Parathyroid adenoma (tissue), 2 donors: ENCODE results near the gene STRA6.

ENCODE experiments used
- H2AFZ ChIP-seq: fragments of 300-600 bp; sonication (generic); one replicate; pipeline ENCODE4 v1.7.0; 2017; ENCODE audit warnings: antibody characterized with exemption, mild to moderate bottlenecking
- H3K27ac ChIP-seq: fragments of 300-600 bp; sonication (generic); one replicate; pipeline ENCODE4 v1.7.0; 2017
- H3K27me3 ChIP-seq: fragments of 300-600 bp; sonication (generic); one replicate; pipeline ENCODE4 v1.7.0; 2017; ENCODE audit warnings: low read length; ENCODE audit not compliant: control insufficient read depth, insufficient read depth
- H3K36me3 ChIP-seq: fragments of 300-600 bp; sonication (generic); one replicate; pipeline ENCODE4 v1.7.0; 2017; ENCODE audit warnings: low read length; ENCODE audit not compliant: control insufficient read depth, insufficient read depth
- H3K4me1 ChIP-seq: fragments of 300-600 bp; sonication (generic); one replicate; pipeline ENCODE4 v1.7.0; 2017; ENCODE audit warnings: control low read depth
- H3K4me2 ChIP-seq: fragments of 300-600 bp; sonication (generic); one replicate; pipeline ENCODE4 v1.7.0; 2017; ENCODE audit warnings: low read length
- H3K4me3 ChIP-seq: fragments of 300-600 bp; sonication (generic); one replicate; pipeline ENCODE4 v1.7.0; 2017; ENCODE audit warnings: low read depth, low read length
- H3K79me2 ChIP-seq: fragments of 300-600 bp; sonication (generic); one replicate; pipeline ENCODE4 v1.7.0; 2017; ENCODE audit warnings: control low read depth
- H3K9ac ChIP-seq: fragments of 300-600 bp; sonication (generic); one replicate; pipeline ENCODE4 v1.7.0; 2017; ENCODE audit warnings: mild to moderate bottlenecking
- H3K9me3 ChIP-seq: fragments of 300-600 bp; sonication (generic); one replicate; pipeline ENCODE4 v1.7.0; 2017; ENCODE audit warnings: low read length; ENCODE audit not compliant: control insufficient read depth
- TF ChIP-seq, protein P1 (sequence below): fragments of 300-600 bp; sonication (generic); IDR thresholded peaks from one replicate; pipeline ENCODE4 v1.7.0; 2017; ENCODE audit warnings: antibody characterized with exemption, mild to moderate bottlenecking
- donor health status: primary hyperparathyroidism.

STRA6 gene

GRCh38 chr15:74193905-74194304 lies 8.7 kb downstream of the STRA6 start:
- Histone ChIP-seq H3K27ac (no peak overlapping the region), H3K4me3 (no peak overlapping the region), H3K79me2 (no peaks in the 10 kb centered on the region), H3K4me2 (no peak overlapping the region), H3K9me3 (no peaks in the 10 kb centered on the region), H3K9ac (no peak overlapping the region), H3K36me3 (no peaks in the 10 kb centered on the region), H3K4me1 (no peaks in the 10 kb centered on the region), H2AFZ (no peak overlapping the region), H3K27me3 (no peaks in the 10 kb centered on the region)
- TF ChIP-seq, protein P1, sequence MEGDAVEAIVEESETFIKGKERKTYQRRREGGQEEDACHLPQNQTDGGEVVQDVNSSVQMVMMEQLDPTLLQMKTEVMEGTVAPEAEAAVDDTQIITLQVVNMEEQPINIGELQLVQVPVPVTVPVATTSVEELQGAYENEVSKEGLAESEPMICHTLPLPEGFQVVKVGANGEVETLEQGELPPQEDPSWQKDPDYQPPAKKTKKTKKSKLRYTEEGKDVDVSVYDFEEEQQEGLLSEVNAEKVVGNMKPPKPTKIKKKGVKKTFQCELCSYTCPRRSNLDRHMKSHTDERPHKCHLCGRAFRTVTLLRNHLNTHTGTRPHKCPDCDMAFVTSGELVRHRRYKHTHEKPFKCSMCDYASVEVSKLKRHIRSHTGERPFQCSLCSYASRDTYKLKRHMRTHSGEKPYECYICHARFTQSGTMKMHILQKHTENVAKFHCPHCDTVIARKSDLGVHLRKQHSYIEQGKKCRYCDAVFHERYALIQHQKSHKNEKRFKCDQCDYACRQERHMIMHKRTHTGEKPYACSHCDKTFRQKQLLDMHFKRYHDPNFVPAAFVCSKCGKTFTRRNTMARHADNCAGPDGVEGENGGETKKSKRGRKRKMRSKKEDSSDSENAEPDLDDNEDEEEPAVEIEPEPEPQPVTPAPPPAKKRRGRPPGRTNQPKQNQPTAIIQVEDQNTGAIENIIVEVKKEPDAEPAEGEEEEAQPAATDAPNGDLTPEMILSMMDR: no peak

GRCh38 chr15:74193299-74193718 lies 9.3 kb downstream of the STRA6 start:
- H3K9ac ChIP-seq: no peak overlapping the region
- H3K9me3 ChIP-seq: no peaks in the 10 kb centered on the region
- H3K79me2 ChIP-seq: no peaks in the 10 kb centered on the region
- H3K27ac ChIP-seq: no peak overlapping the region
- TF ChIP-seq, protein P1: no peak
- no peak overlapping the region for H3K4me2 ChIP-seq
- no peak overlapping the region for H3K4me3 ChIP-seq
- H3K4me1 ChIP-seq: no peaks in the 10 kb centered on the region
- no peaks in the 10 kb centered on the region for H3K36me3 ChIP-seq
- H3K27me3 ChIP-seq: no peaks in the 10 kb centered on the region
- H2AFZ ChIP-seq: no peak overlapping the region

DNA sequence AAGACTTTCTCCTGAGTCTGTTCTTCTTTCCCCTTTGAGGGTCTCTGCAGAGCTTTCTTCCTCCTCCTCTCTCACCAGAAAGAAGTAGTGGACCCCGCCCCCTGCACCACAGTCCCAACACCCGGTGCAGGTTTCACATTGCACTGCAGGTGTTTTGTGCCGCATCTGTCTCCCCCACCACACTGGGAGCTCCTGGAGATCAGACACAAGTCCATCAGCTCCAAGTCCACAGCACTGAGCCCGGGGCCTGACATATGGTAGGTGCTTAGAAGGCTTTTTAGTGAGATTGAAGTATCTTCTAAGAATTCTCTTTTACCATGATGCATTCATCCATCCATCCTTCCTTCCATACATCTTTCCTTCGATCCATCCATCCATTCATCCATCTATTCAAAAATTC lies 9.8 kb downstream of the STRA6 start:
- no peaks in the 10 kb centered on the region for H3K27me3 ChIP-seq
- TF ChIP-seq, protein P1: no peak

GRCh38 chr15:74191798-74192197 lies 10.8 kb downstream of the STRA6 start:
- Histone ChIP-seq H3K79me2 (no peaks in the 10 kb centered on the region), H3K36me3 (no peaks in the 10 kb centered on the region), H2AFZ (no peak overlapping the region), H3K27ac (no peak overlapping the region), H3K4me1 (no peaks in the 10 kb centered on the region), H3K4me2 (no peak overlapping the region), H3K27me3 (no peaks in the 10 kb centered on the region), H3K4me3 (no peak overlapping the region), H3K9ac (no peak overlapping the region), H3K9me3 (no peaks in the 10 kb centered on the region)
- TF ChIP-seq, protein P1: no peak

More for the DNA sequence above, 9.8 kb downstream of the STRA6 start:
- Histone ChIP-seq H3K9me3 (no peaks in the 10 kb centered on the region), H3K4me2 (no peak overlapping the region), H3K4me1 (no peaks in the 10 kb centered on the region), H3K79me2 (no peaks in the 10 kb centered on the region), H2AFZ (no peak overlapping the region), H3K36me3 (no peaks in the 10 kb centered on the region), H3K27ac (no peak overlapping the region), H3K9ac (no peak overlapping the region), H3K4me3 (no peak overlapping the region)

DNA sequence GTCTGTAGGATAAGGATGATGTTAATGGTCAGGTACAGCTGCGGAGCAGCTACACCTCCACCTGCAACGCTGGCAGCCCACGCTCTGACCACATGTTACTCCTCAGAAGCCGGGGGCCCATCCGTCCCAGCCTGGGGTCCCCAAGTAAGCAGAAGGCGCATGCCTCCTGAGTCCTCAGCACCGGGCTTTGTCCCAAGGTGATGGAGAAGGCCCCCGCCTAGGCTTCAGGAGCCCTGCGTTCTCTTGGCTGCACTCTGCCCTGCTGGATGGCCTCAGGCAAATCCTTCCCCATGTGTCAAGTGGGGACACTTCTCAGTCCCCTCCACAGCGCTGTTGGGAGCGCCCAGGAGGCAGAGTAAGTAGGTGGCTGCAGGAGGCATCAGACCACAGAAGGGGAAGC lies 14.4 kb downstream of the STRA6 start:
- no peaks in the 10 kb centered on the region for H3K36me3 ChIP-seq
- H3K9ac ChIP-seq: no peak overlapping the region
- no peak overlapping the region for H2AFZ ChIP-seq
- H3K4me2 ChIP-seq: no peak overlapping the region
- no peaks in the 10 kb centered on the region for H3K27me3 ChIP-seq
- H3K4me1 ChIP-seq: no peaks in the 10 kb centered on the region
- no peaks in the 10 kb centered on the region for H3K79me2 ChIP-seq
- H3K9me3 ChIP-seq: no peaks in the 10 kb centered on the region
- H3K27ac ChIP-seq: no peak overlapping the region
- TF ChIP-seq, protein P1: no peak
- no peak overlapping the region for H3K4me3 ChIP-seq
